WI38 (cell line): ENCODE data around the gene IKZF3.

Experiments used
- H3K4me3 ChIP-seq: 2 replicates; pipeline ENCODE4 v1.5.1; 2011; ENCODE audit warnings: low read depth, mild to moderate bottlenecking, control low read depth, low read length
- CTCF ChIP-seq: IDR thresholded peaks from 2 replicates; pipeline ENCODE4 v1.5.1; 2012; ENCODE audit warnings: low read depth, mild to moderate bottlenecking, control low read depth, low read length

IKZF3 gene

GRCh38 chr17:39722965-39723848, 140.9 kb downstream of the IKZF3 start:
- no peak for TF ChIP-seq CTCF
- H3K4me3 ChIP-seq: no peak overlapping the region

- no peak for TF ChIP-seq CTCF
- no peak overlapping the region for H3K4me3 ChIP-seq
Observed at GRCh38 chr17:39722104-39722503, 142.0 kb downstream of the IKZF3 start.

GRCh38 chr17:39719563-39720355, 144.4 kb downstream of the IKZF3 start:
- no peak for TF ChIP-seq CTCF
- no peak overlapping the region for H3K4me3 ChIP-seq

GRCh38 chr17:39717660-39718059, 146.5 kb downstream of the IKZF3 start:
- H3K4me3 ChIP-seq: no peak overlapping the region
- TF ChIP-seq CTCF: no peak

GRCh38 chr17:39716879-39717536, 147.1 kb downstream of the IKZF3 start:
- TF ChIP-seq CTCF: no peak
- H3K4me3 ChIP-seq: no peak overlapping the region

GRCh38 chr17:39716073-39716818, 147.9 kb downstream of the IKZF3 start:
- H3K4me3 ChIP-seq: no peak overlapping the region
- TF ChIP-seq CTCF: no peak
